Regular cardiac myocyte (primary cell): ENCODE results near the gene ADGRE1. TPM values are rescaled to one million over a fixed set of nuclear protein-coding genes. Genes with fewer than 3 reads are reported as not detected.

Source experiments
- total RNA-seq: library from RNA; depleted of rRNA; stranded (reverse); fragments of >200 nt; gene quantifications from 2 replicates; pipeline ENCODE4 v1.2.3, GENCODE V29; 2014

ADGRE1 gene, protein sequence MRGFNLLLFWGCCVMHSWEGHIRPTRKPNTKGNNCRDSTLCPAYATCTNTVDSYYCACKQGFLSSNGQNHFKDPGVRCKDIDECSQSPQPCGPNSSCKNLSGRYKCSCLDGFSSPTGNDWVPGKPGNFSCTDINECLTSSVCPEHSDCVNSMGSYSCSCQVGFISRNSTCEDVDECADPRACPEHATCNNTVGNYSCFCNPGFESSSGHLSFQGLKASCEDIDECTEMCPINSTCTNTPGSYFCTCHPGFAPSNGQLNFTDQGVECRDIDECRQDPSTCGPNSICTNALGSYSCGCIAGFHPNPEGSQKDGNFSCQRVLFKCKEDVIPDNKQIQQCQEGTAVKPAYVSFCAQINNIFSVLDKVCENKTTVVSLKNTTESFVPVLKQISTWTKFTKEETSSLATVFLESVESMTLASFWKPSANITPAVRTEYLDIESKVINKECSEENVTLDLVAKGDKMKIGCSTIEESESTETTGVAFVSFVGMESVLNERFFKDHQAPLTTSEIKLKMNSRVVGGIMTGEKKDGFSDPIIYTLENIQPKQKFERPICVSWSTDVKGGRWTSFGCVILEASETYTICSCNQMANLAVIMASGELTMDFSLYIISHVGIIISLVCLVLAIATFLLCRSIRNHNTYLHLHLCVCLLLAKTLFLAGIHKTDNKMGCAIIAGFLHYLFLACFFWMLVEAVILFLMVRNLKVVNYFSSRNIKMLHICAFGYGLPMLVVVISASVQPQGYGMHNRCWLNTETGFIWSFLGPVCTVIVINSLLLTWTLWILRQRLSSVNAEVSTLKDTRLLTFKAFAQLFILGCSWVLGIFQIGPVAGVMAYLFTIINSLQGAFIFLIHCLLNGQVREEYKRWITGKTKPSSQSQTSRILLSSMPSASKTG
- total RNA-seq = not detected in 2 replicates

DNA sequence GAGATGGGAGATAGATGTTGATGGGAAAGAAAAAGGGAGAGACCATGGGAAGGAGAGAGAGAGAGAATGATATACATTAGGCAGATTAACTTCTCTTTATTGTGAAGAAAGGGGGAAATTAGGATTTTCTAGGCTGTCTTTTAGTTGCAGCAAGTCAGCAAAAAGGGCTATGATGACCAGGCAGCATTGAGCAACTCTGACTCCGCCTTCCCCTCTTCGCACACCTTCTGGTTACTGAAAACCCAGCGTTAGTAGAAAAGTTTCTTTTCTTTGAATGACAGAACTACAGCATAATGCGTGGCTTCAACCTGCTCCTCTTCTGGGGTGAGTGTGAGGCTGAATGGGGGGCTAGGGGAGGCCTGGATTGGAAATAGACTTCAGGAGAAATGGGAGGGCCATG lies at the start of gene ADGRE1:
Gene ADGRE1, plus strand, starts transcription at position 264 of the 400 bp plus-strand sequence. Its CDS starts 30 bp downstream, at position 294.

Other genes starting within 250 kb of the ADGRE1 start
- under 0.01 and 0.56 TPM in 2 replicates for gene TNFSF14, start 217.4 kb upstream of the ADGRE1 start, total RNA-seq
- 16.5 and 105 TPM in 2 replicates for gene C3, start 166.9 kb upstream of the ADGRE1 start, total RNA-seq
- 30.7 and 56.4 TPM in 2 replicates for gene GPR108, start 150.0 kb upstream of the ADGRE1 start, total RNA-seq
- gene TRIP10, start 147.9 kb upstream of the ADGRE1 start, total RNA-seq = 38.1 and 46.0 TPM in 2 replicates
- under 0.01 TPM in 1 of 2 replicates, not detected in the other for gene SH2D3A, start 120.1 kb upstream of the ADGRE1 start, total RNA-seq
- under 0.01 TPM in 1 of 2 replicates, not detected in the other for gene VAV1, start 114.9 kb upstream of the ADGRE1 start, total RNA-seq
- not detected in 2 replicates for gene MBD3L2B, start 133.9 kb downstream of the ADGRE1 start, total RNA-seq
- gene MBD3L5, start 143.0 kb downstream of the ADGRE1 start, total RNA-seq = not detected in 2 replicates
- gene MBD3L4, start 152.6 kb downstream of the ADGRE1 start, total RNA-seq = not detected in 2 replicates
- not detected in 2 replicates for gene MBD3L2, start 161.7 kb downstream of the ADGRE1 start, total RNA-seq
- not detected in 2 replicates for gene MBD3L3, start 171.1 kb downstream of the ADGRE1 start, total RNA-seq
- gene ZNF557, start 182.1 kb downstream of the ADGRE1 start, total RNA-seq = 17.5 and 20.3 TPM in 2 replicates